GM23248 (cell line): ENCODE results near the gene ETV1.

Source experiments
- EZH2 ChIP-seq: fragments of 200-600 bp; sonication (generic); IDR thresholded peaks from 2 replicates; pipeline ENCODE4 v1.6.1; 2018; ENCODE audit warnings: antibody characterized with exemption, mild to moderate bottlenecking; ENCODE audit not compliant: insufficient read depth, poor library complexity, severe bottlenecking
- EZH2phosphoT487 ChIP-seq: fragments of 200-600 bp; sonication (generic); IDR thresholded peaks from 2 replicates; pipeline ENCODE4 v1.6.1; 2018; ENCODE audit warnings: antibody characterized with exemption, moderate library complexity, mild to moderate bottlenecking, low read depth; ENCODE audit not compliant: insufficient read depth

GRCh38 chr7:13921062-13921461 is 68.4 kb downstream of the ETV1 start:
- no peak for TF ChIP-seq EZH2phosphoT487
- no peak for TF ChIP-seq EZH2
